CD8-positive, alpha-beta memory T cell (primary cell): ENCODE data around the gene SMIM31. TPM values are rescaled to one million over a fixed set of nuclear protein-coding genes. Genes with fewer than 3 reads are reported as not detected.

Experiments
- CTCF ChIA-PET: fragments of 350-600 bp; sonication (Branson Sonifier 250); formaldehyde crosslinking; loops from one replicate; lab custom pipeline; 2021; ENCODE audit warnings: antibody characterized with exemption; lab: Charles Lee
- POLR2A ChIA-PET: fragments of 350-600 bp; sonication (Branson Sonifier 250); formaldehyde crosslinking; loops from one replicate; lab custom pipeline; 2021; ENCODE audit warnings: antibody characterized with exemption; lab: Charles Lee
- DNase-seq, 5 donors: peaks; one replicate each; pipeline versions ENCODE4 v3.0.0 to v3.0.0-alpha.2; 2020 to 2022; ENCODE audit warnings: mixed read lengths in 1 of 5
- H3K27ac ChIP-seq: one replicate; pipeline ENCODE4 v1.7.0; 2013; ENCODE audit warnings: low read depth, mild to moderate bottlenecking, low read length, moderate library complexity
- H3K27me3 ChIP-seq: 2 replicates; pipeline ENCODE4 v1.7.0; 2013; ENCODE audit warnings: low read length, mild to moderate bottlenecking; ENCODE audit not compliant: insufficient read depth, poor library complexity, severe bottlenecking
- H3K36me3 ChIP-seq: 2 replicates; pipeline ENCODE4 v1.7.0; 2013; ENCODE audit warnings: mild to moderate bottlenecking, low read length, moderate library complexity; ENCODE audit not compliant: insufficient read depth
- H3K4me1 ChIP-seq: 2 replicates; pipeline ENCODE4 v1.7.0; 2013; ENCODE audit warnings: mild to moderate bottlenecking, low read length, moderate library complexity; ENCODE audit not compliant: insufficient read depth
- H3K4me3 ChIP-seq: 2 replicates; pipeline ENCODE4 v1.7.0; 2013; ENCODE audit warnings: mild to moderate bottlenecking, low read length
- H3K9me3 ChIP-seq: 2 replicates; pipeline ENCODE4 v1.7.0; 2013; ENCODE audit warnings: mild to moderate bottlenecking, low read length
- H3K27ac Mint-ChIP-seq, 8 donors: one replicate each; pipeline ENCODE4 v1.8.0; 2020 to 2021; ENCODE audit warnings: mixed read lengths in 8 of 8, mild to moderate bottlenecking in 6 of 8, inconsistent platforms in 3 of 8, moderate library complexity in 3 of 8
- H3K27me3 Mint-ChIP-seq, 2 donors: one replicate each; pipeline ENCODE4 v1.8.0; 2020 to 2021; ENCODE audit warnings: mixed read lengths in 2 of 2, mild to moderate bottlenecking in 1 of 2, moderate library complexity in 1 of 2
- H3K36me3 Mint-ChIP-seq, 3 donors: one replicate each; pipeline ENCODE4 v1.8.0; 2020 to 2021; ENCODE audit warnings: mixed read lengths in 3 of 3, inconsistent platforms in 1 of 3, mild to moderate bottlenecking in 1 of 3
- H3K4me1 Mint-ChIP-seq, 3 donors: one replicate each; pipeline ENCODE4 v1.8.0; 2020 to 2021; ENCODE audit warnings: mixed read lengths in 3 of 3, inconsistent platforms in 1 of 3, mild to moderate bottlenecking in 1 of 3
- H3K4me3 Mint-ChIP-seq, 7 donors: one replicate each; pipeline ENCODE4 v1.8.0; 2020 to 2021; ENCODE audit warnings: mixed read lengths in 7 of 7, mild to moderate bottlenecking in 6 of 7, moderate library complexity in 4 of 7, inconsistent platforms in 2 of 7
- H3K9me3 Mint-ChIP-seq, 5 donors: one replicate each; pipeline ENCODE4 v1.8.0; 2020 to 2022; ENCODE audit warnings: mixed read lengths in 5 of 5, mild to moderate bottlenecking in 3 of 5, moderate library complexity in 2 of 5, inconsistent platforms in 1 of 5
- polyA plus RNA-seq: library from polyadenylated mRNA; unstranded; fragments of 300-500 nt; fragmentation: Illumina TruSeq; gene quantifications from one replicate; pipeline ENCODE4 v1.2.3, GENCODE V29; 2021
- total RNA-seq, 2 experiments: library from RNA; stranded (reverse); gene quantifications; one replicate each; pipeline ENCODE4 v1.2.3, GENCODE V29; 2021

The SMIM31 gene
- total and polyA plus RNA-seq, 3 experiments from 2014 or later = not detected

GRCh38 chr4:164789047-164789446, 35.1 kb downstream of the SMIM31 start:
- Histone ChIP-seq H3K27me3 (no peaks in the 10 kb centered on the region), H3K36me3 (no peaks in the 10 kb centered on the region), H3K9me3 (no peaks in the 10 kb centered on the region), H3K4me1 (no peaks in the 10 kb centered on the region), H3K4me3 (no peak overlapping the region), H3K27ac (no peak overlapping the region)
- Mint-ChIP-seq H3K36me3 (no peaks in the 10 kb centered on the region), H3K27me3 (peaks cover 0 to 6% of the 10 kb centered on the region in 2 donors), H3K4me3 (no peak overlapping the region), H3K9me3 (peaks cover 0 to 5% (median 2%) of the 10 kb centered on the region in 5 donors), H3K27ac (no peak overlapping the region), H3K4me1 (no peaks in the 10 kb centered on the region)
- ChIA-PET CTCF (no interaction called here), POLR2A (no interaction called here)
- no peak for DNase-seq

DNA sequence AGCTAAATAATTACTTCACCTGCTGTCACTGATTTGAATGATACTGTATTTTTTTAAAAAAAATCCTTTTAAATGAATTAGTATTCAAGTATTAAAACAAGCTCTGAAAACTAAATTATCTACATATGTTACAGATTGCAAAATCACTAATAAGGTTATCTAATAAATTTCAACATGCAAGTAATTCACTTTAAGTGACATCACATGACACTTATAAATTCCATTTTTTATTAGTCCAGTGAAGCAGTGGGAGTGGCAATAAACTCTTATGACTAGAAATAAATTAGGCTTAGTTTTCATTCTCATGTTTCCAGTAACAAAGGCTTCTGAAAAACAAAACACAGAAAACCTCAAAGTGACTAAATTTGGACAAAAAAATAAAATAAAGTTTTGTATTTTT, 36.3 kb downstream of the SMIM31 start:
- no peak for DNase-seq
- ChIA-PET CTCF (no interaction called here), POLR2A (no interaction called here)
- H3K36me3 ChIP-seq = no peaks in the 10 kb centered on the region
- H3K27me3 ChIP-seq = no peaks in the 10 kb centered on the region
- no peak overlapping the region for H3K4me3 Mint-ChIP-seq
- no peak overlapping the region for H3K4me3 ChIP-seq
- peaks cover 0 to 6% of the 10 kb centered on the region in 2 donors for H3K27me3 Mint-ChIP-seq
- H3K27ac Mint-ChIP-seq = no peak overlapping the region
- no peak overlapping the region for H3K27ac ChIP-seq
- H3K4me1 ChIP-seq = no peaks in the 10 kb centered on the region
- H3K4me1 Mint-ChIP-seq = no peaks in the 10 kb centered on the region
- H3K9me3 ChIP-seq = no peaks in the 10 kb centered on the region
- H3K36me3 Mint-ChIP-seq = no peaks in the 10 kb centered on the region
- peaks cover 0 to 5% (median 2%) of the 10 kb centered on the region in 5 donors for H3K9me3 Mint-ChIP-seq

- Histone ChIP-seq H3K27ac (no peak overlapping the region), H3K9me3 (no peaks in the 10 kb centered on the region), H3K4me3 (no peak overlapping the region), H3K27me3 (no peaks in the 10 kb centered on the region), H3K4me1 (no peaks in the 10 kb centered on the region), H3K36me3 (no peaks in the 10 kb centered on the region)
- H3K4me1 Mint-ChIP-seq = no peaks in the 10 kb centered on the region
- peaks cover 0 to 4% of the 10 kb centered on the region in 2 donors for H3K27me3 Mint-ChIP-seq
- no peak for DNase-seq
- H3K36me3 Mint-ChIP-seq = no peaks in the 10 kb centered on the region
- ChIA-PET POLR2A (no interaction called here), CTCF (no interaction called here)
- no peak overlapping the region for H3K4me3 Mint-ChIP-seq
- H3K27ac Mint-ChIP-seq = no peak overlapping the region
- H3K9me3 Mint-ChIP-seq = peaks cover 0 to 3% (median 0%) of the 10 kb centered on the region in 5 donors
Observed at GRCh38 chr4:164799410-164799809, 45.5 kb downstream of the SMIM31 start.

- ChIA-PET POLR2A (no interaction called here), CTCF (no interaction called here)
- no peak for DNase-seq
- no peaks in the 10 kb centered on the region for H3K4me1 Mint-ChIP-seq
- Histone ChIP-seq H3K27me3 (no peaks in the 10 kb centered on the region), H3K4me1 (no peaks in the 10 kb centered on the region), H3K4me3 (no peak overlapping the region), H3K36me3 (no peaks in the 10 kb centered on the region), H3K27ac (no peak overlapping the region), H3K9me3 (no peaks in the 10 kb centered on the region)
- H3K27ac Mint-ChIP-seq = no peak overlapping the region
- H3K27me3 Mint-ChIP-seq = peaks cover 0 to 4% of the 10 kb centered on the region in 2 donors
- H3K36me3 Mint-ChIP-seq = no peaks in the 10 kb centered on the region
- H3K9me3 Mint-ChIP-seq = peaks cover 0 to 3% (median 0%) of the 10 kb centered on the region in 5 donors
- no peak overlapping the region for H3K4me3 Mint-ChIP-seq
Observed at GRCh38 chr4:164800786-164801185, 46.9 kb downstream of the SMIM31 start.

DNA sequence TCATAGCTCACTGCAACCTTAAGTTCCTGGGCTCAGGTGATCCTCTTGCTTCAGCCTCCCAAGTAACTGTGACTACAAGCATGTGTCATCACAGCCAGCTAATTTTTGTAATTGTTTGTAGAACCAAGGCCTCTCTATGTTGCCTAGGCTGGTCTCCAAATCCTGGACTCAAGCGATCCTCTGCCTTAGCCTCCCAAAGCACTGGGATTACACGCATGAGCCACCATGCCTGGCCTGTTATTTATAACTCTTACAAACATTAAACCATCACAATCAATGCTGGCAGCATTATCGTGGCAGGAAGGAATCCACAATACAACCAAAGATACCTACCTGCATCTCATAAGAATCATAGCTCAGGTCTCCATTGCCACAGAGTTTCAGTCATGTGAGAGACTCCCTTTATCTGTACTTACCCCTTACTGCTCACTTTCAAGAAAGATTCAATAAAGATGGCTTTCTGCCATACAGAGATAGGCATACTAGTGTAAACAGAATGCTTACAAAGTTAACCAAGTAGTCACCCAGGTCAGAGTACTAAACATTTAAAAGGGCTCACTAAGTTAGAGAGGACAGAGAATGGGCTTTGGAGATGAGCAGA, 48.5 kb downstream of the SMIM31 start:
- no peaks in the 10 kb centered on the region for H3K4me1 ChIP-seq
- H3K36me3 ChIP-seq = no peaks in the 10 kb centered on the region
- ChIA-PET CTCF (no interaction called here), POLR2A (no interaction called here)
- Mint-ChIP-seq H3K4me3 (no peak overlapping the region), H3K27ac (no peak overlapping the region), H3K36me3 (no peaks in the 10 kb centered on the region), H3K27me3 (peaks cover under 1 to 4% of the 10 kb centered on the region in 2 donors), H3K9me3 (peaks cover 0 to 3% (median 0%) of the 10 kb centered on the region in 5 donors), H3K4me1 (no peaks in the 10 kb centered on the region)
- H3K4me3 ChIP-seq = no peak overlapping the region
- no peaks in the 10 kb centered on the region for H3K9me3 ChIP-seq
- no peak for DNase-seq
- H3K27me3 ChIP-seq = no peaks in the 10 kb centered on the region
- no peak overlapping the region for H3K27ac ChIP-seq

DNA sequence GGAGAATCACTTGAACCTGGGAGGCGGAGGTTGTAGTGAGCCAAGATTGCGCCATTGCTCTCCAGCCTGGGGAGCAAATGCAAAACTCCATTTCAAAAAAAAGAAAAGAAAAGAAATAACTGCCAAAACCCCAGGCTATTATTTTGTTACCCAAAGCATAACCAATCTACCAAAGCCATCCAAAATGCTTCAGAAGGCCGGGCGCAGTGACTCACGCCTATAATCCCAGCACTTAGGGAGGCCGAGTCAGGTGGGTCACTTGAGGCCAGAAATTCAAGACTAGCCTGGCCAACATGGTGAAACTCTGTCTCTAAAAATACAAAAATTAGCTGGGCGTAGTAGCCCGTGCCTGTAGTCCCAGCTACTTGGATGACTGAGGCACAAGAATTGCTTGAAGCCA, 49.8 kb downstream of the SMIM31 start:
- H3K4me3 Mint-ChIP-seq = no peak overlapping the region
- Histone ChIP-seq H3K4me1 (no peaks in the 10 kb centered on the region), H3K4me3 (no peak overlapping the region), H3K27me3 (no peaks in the 10 kb centered on the region), H3K36me3 (no peaks in the 10 kb centered on the region), H3K9me3 (no peaks in the 10 kb centered on the region), H3K27ac (no peak overlapping the region)
- ChIA-PET CTCF (no interaction called here), POLR2A (no interaction called here)
- DNase-seq = no peak
- no peaks in the 10 kb centered on the region for H3K9me3 Mint-ChIP-seq
- H3K27ac Mint-ChIP-seq = no peak overlapping the region
- peaks cover 4% of the 10 kb centered on the region in 2 donors for H3K27me3 Mint-ChIP-seq
- no peaks in the 10 kb centered on the region for H3K4me1 Mint-ChIP-seq
- no peaks in the 10 kb centered on the region for H3K36me3 Mint-ChIP-seq

DNA sequence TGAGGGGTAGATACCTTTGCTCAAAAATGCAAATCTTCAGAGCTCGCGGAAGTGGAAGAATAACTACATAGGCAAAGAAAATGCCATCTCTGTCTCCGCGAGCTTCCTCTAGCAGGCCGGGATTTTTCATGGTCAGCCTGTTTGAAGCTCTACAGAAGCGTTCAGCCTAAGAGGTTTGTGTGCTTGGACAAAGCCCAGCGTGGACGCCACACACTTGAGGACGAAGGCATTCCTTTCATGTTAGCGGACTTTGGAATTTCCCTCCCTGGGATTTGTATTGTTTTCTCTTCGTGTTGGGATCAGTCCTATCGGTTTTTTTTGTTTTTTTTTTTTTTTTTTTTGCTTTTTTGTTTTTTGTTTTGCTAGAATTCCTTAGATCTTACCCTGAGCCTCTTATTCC, 53.7 kb downstream of the SMIM31 start:
- H3K27ac Mint-ChIP-seq = no peak overlapping the region
- H3K4me1 Mint-ChIP-seq = no peaks in the 10 kb centered on the region
- CTCF ChIA-PET = no interaction called here
- peaks cover 0 to 2% (median 0%) of the 10 kb centered on the region in 5 donors for H3K9me3 Mint-ChIP-seq
- no peaks in the 10 kb centered on the region for H3K9me3 ChIP-seq
- no peak overlapping the region for H3K4me3 Mint-ChIP-seq
- H3K36me3 Mint-ChIP-seq = no peaks in the 10 kb centered on the region
- no peak overlapping the region for H3K4me3 ChIP-seq
- H3K27ac ChIP-seq = no peak overlapping the region
- POLR2A ChIA-PET = no interaction called here
- no peak for DNase-seq
- no peaks in the 10 kb centered on the region for H3K4me1 ChIP-seq
- no peaks in the 10 kb centered on the region for H3K36me3 ChIP-seq
- no peaks in the 10 kb centered on the region for H3K27me3 ChIP-seq
- peaks cover 0 to 4% of the 10 kb centered on the region in 2 donors for H3K27me3 Mint-ChIP-seq

GRCh38 chr4:164813554-164813953, 59.6 kb downstream of the SMIM31 start:
- Histone ChIP-seq H3K4me1 (no peaks in the 10 kb centered on the region), H3K36me3 (no peaks in the 10 kb centered on the region), H3K27me3 (no peaks in the 10 kb centered on the region), H3K9me3 (no peaks in the 10 kb centered on the region), H3K27ac (no peak overlapping the region), H3K4me3 (no peak overlapping the region)
- Mint-ChIP-seq H3K4me3 (no peak overlapping the region), H3K36me3 (no peaks in the 10 kb centered on the region), H3K27me3 (no peaks in the 10 kb centered on the region), H3K4me1 (no peaks in the 10 kb centered on the region), H3K9me3 (peaks cover 0 to 4% (median 0%) of the 10 kb centered on the region in 5 donors), H3K27ac (no peak overlapping the region)
- no peak for DNase-seq
- ChIA-PET POLR2A (no interaction called here), CTCF (no interaction called here)
